ENCODE measurements around the gene SEMA3C.

- TF ChIP-seq CTCF (IDR thresholded peaks at IDR 0.05; ENCODE audit: low read depth, low read length, poor library complexity, severe bottlenecking) (no peak), EZH2phosphoT487 (IDR thresholded peaks at IDR 0.05; ENCODE audit: borderline replicate concordance, low read length) (no peak)
These were observed 193.7 kb downstream of the SEMA3C start for GRCh38 chr7:80725181-80725611.

Data from DOHH2 (cell line).